Neural progenitor cell (in vitro differentiated cells): ENCODE data around the gene GRIK1.

ENCODE experiments used
- CTCF ChIP-seq: fragments of 200-600 bp; sonication (generic); IDR thresholded peaks from 2 replicates; pipeline ENCODE4 v1.5.1; 2017; ENCODE audit warnings: antibody characterized with exemption, mild to moderate bottlenecking
- EZH2 ChIP-seq: fragments of 200-600 bp; sonication (generic); IDR thresholded peaks from 2 replicates; pipeline ENCODE4 v1.6.1; 2017; ENCODE audit warnings: antibody characterized with exemption, mild to moderate bottlenecking, moderate library complexity

GRCh38 chr21:29585462-29585861, 354.3 kb downstream of the GRIK1 start:
- TF ChIP-seq CTCF (no peak), EZH2 (no peak)
